ENCODE results near the gene DMTF1.
"Not testable (repeated sequence)": the region's sequence is repeated elsewhere in the genome, so short reads cannot be mapped to it uniquely, and the experiment has no call there.

DMTF1 gene

DNA sequence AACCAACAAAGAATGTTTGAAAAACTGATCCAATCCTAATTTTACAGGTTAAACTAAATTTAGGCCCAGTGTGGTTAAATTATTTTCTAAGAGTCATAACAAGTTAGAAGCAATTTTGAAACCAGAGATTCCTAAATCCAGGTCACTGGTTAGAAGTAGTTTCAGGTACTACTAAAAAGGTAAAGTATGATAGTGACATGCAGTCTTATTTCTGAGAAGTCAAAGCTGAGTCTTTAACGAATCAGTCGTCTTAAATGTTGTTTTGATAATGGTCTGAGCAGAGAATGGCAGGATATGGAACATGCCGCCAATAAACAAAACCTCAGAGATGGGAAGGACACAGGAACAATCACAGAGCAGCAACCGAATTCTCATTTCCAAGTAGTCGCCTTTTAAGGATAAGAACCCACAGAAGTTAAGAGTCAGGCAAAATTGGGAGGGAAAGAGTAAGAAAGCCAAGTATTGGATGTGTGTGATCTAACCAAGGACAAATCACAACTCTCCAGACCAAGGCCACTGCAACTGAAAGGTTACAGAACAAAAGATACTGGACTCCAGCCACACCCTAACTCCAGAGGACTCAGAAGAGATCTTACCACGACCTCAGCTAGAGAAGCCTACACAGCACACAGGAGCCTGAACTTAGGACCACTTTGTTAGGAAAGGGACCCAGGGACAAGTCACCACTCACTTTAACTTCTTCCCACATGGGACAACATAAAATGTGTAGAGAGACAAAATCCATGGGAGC is 47.6 kb downstream of the DMTF1 start:
- H3K9ac ChIP-seq (ENCODE audit: low read length): no peak overlapping the region
- no peaks in the 10 kb centered on the region for H3K27me3 ChIP-seq (ENCODE audit: control insufficient read depth in 1 of 2, insufficient read depth in 2 of 2, low read length in 2 of 2)
- no peak overlapping the region for H3K4me3 ChIP-seq (ENCODE audit: low read depth in 1 of 2, low read length in 2 of 2)
- no peaks in the 10 kb centered on the region for H3K4me1 ChIP-seq (ENCODE audit: insufficient read depth, low read length)
- no peaks in the 10 kb centered on the region for H3K9me3 ChIP-seq (ENCODE audit: low read length)
- no peak overlapping the region for H3K27ac ChIP-seq (ENCODE audit: low read depth, low read length)
- H3K36me3 ChIP-seq (ENCODE audit: insufficient read depth, low read length): peaks cover 20% of the 10 kb centered on the region

DNA sequence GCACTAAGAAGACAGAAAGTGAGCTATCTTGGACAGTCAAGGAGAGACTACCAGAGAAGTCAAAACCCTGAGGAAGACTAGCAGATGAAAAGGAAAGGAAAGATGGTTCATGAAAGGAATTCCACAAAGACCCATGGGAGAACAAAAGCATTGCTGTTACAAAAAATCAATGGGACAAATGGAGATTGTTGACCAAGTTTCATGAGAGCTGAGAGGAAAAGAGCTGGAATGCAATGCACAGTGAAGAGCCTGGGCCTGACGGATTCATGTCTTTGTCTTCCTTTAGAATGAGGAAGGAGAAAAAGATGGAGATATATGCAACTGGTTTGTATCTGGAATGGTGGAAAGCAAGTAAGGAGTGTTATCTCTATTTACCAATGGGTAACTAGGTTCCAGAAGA is 50.0 kb downstream of the DMTF1 start:
- Histone ChIP-seq H3K9ac (ENCODE audit: low read length) (no peak overlapping the region), H3K4me3 (ENCODE audit: low read depth in 1 of 2, low read length in 2 of 2) (no peak overlapping the region), H3K9me3 (ENCODE audit: low read length) (peaks cover 3% of the 10 kb centered on the region), H3K27ac (ENCODE audit: low read depth, low read length) (no peak overlapping the region), H3K4me1 (ENCODE audit: insufficient read depth, low read length) (no peaks in the 10 kb centered on the region), H3K27me3 (ENCODE audit: control insufficient read depth in 1 of 2, insufficient read depth in 2 of 2, low read length in 2 of 2) (no peaks in the 10 kb centered on the region), H3K36me3 (ENCODE audit: insufficient read depth, low read length) (peaks cover under 1% of the 10 kb centered on the region)

- peaks cover 3% of the 10 kb centered on the region for H3K9me3 ChIP-seq (ENCODE audit: low read length)
- H3K4me3 ChIP-seq (ENCODE audit: low read depth in 1 of 2, low read length in 2 of 2): no peak overlapping the region
- no peaks in the 10 kb centered on the region for H3K27me3 ChIP-seq (ENCODE audit: control insufficient read depth in 1 of 2, insufficient read depth in 2 of 2, low read length in 2 of 2)
- no peaks in the 10 kb centered on the region for H3K4me1 ChIP-seq (ENCODE audit: insufficient read depth, low read length)
- H3K27ac ChIP-seq (ENCODE audit: low read depth, low read length): no peak overlapping the region
- no peak overlapping the region for H3K9ac ChIP-seq (ENCODE audit: low read length)
- H3K36me3 ChIP-seq (ENCODE audit: insufficient read depth, low read length): no peaks in the 10 kb centered on the region
Observed at GRCh38 chr7:87202705-87203104, 50.5 kb downstream of the DMTF1 start.

DNA sequence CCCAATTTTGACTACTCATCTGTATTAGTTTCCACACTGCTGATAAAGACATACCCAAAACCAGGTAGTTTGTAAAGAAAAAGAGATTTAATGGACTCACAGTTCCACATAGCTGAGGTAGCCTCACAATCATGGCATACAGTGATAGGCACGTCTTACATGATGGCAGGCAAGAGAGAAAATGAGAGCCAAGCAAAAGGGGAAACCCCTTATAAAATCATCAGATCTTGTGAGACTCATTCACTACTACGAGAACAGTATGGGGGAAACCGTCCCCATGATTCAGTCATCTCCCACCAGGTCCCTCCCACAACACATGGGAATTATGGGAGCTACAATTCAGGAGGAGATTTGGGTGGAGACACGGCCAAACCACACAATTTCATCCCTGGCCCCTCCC is 51.7 kb downstream of the DMTF1 start:
- not testable (repeated sequence) for H3K27me3 ChIP-seq (ENCODE audit: control insufficient read depth in 1 of 2, insufficient read depth in 2 of 2, low read length in 2 of 2); H3K36me3 ChIP-seq (ENCODE audit: insufficient read depth, low read length); H3K4me1 ChIP-seq (ENCODE audit: insufficient read depth, low read length); H3K9me3 ChIP-seq (ENCODE audit: low read length); H3K27ac ChIP-seq (ENCODE audit: low read depth, low read length); H3K9ac ChIP-seq (ENCODE audit: low read length); H3K4me3 ChIP-seq (ENCODE audit: low read depth in 1 of 2, low read length in 2 of 2)

GRCh38 chr7:87204933-87205332 is 52.7 kb downstream of the DMTF1 start:
- H3K9me3 ChIP-seq (ENCODE audit: low read length): peaks cover 3% of the 10 kb centered on the region
- no peak overlapping the region for H3K4me3 ChIP-seq (ENCODE audit: low read depth in 1 of 2, low read length in 2 of 2)
- no peak overlapping the region for H3K9ac ChIP-seq (ENCODE audit: low read length)
- H3K27ac ChIP-seq (ENCODE audit: low read depth, low read length): no peak overlapping the region
- no peaks in the 10 kb centered on the region for H3K36me3 ChIP-seq (ENCODE audit: insufficient read depth, low read length)
- no peaks in the 10 kb centered on the region for H3K4me1 ChIP-seq (ENCODE audit: insufficient read depth, low read length)
- H3K27me3 ChIP-seq (ENCODE audit: control insufficient read depth in 1 of 2, insufficient read depth in 2 of 2, low read length in 2 of 2): no peaks in the 10 kb centered on the region

DNA sequence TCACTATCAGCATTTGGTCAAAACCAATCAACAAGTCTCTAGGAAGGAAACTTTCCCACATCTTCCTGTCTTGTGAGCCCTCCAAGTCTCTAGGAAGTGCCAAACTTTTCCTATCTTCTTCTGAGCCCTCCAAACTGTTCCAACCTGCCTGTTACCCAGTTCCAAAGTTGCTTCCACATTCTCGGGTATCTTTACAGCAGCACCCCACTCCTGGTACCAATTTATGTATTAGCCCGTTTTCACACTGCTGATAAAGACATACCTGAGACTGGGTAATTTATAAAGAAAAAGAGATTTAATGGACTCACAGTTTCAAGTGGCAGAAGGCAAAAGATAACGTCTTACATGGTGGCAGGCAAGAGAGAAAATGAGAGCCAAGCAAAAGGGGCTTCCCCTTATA is 53.4 kb downstream of the DMTF1 start:
- not testable (repeated sequence) for H3K27me3 ChIP-seq (ENCODE audit: control insufficient read depth in 1 of 2, insufficient read depth in 2 of 2, low read length in 2 of 2); H3K36me3 ChIP-seq (ENCODE audit: insufficient read depth, low read length); H3K27ac ChIP-seq (ENCODE audit: low read depth, low read length); H3K4me3 ChIP-seq (ENCODE audit: low read depth in 1 of 2, low read length in 2 of 2); H3K4me1 ChIP-seq (ENCODE audit: insufficient read depth, low read length); H3K9me3 ChIP-seq (ENCODE audit: low read length); H3K9ac ChIP-seq (ENCODE audit: low read length)

- Histone ChIP-seq H3K27ac (ENCODE audit: low read depth, low read length) (no peak overlapping the region), H3K4me1 (ENCODE audit: insufficient read depth, low read length) (no peaks in the 10 kb centered on the region), H3K27me3 (ENCODE audit: control insufficient read depth in 1 of 2, insufficient read depth in 2 of 2, low read length in 2 of 2) (no peaks in the 10 kb centered on the region), H3K9me3 (ENCODE audit: low read length) (peaks cover 3% of the 10 kb centered on the region), H3K9ac (ENCODE audit: low read length) (no peak overlapping the region), H3K4me3 (ENCODE audit: low read depth in 1 of 2, low read length in 2 of 2) (no peak overlapping the region), H3K36me3 (ENCODE audit: insufficient read depth, low read length) (no peaks in the 10 kb centered on the region)
Observed at GRCh38 chr7:87206361-87206760, 54.1 kb downstream of the DMTF1 start.

- no peak overlapping the region for H3K9ac ChIP-seq (ENCODE audit: low read length)
- peaks cover 9% of the 10 kb centered on the region for H3K4me1 ChIP-seq (ENCODE audit: insufficient read depth, low read length)
- H3K9me3 ChIP-seq (ENCODE audit: low read length): peaks cover 3% of the 10 kb centered on the region
- no peak overlapping the region for H3K27ac ChIP-seq (ENCODE audit: low read depth, low read length)
- H3K36me3 ChIP-seq (ENCODE audit: insufficient read depth, low read length): no peaks in the 10 kb centered on the region
- H3K27me3 ChIP-seq (ENCODE audit: control insufficient read depth in 1 of 2, insufficient read depth in 2 of 2, low read length in 2 of 2): no peaks in the 10 kb centered on the region
- no peak overlapping the region for H3K4me3 ChIP-seq (ENCODE audit: low read depth in 1 of 2, low read length in 2 of 2)
Observed at GRCh38 chr7:87209295-87209924, 57.2 kb downstream of the DMTF1 start.

DNA sequence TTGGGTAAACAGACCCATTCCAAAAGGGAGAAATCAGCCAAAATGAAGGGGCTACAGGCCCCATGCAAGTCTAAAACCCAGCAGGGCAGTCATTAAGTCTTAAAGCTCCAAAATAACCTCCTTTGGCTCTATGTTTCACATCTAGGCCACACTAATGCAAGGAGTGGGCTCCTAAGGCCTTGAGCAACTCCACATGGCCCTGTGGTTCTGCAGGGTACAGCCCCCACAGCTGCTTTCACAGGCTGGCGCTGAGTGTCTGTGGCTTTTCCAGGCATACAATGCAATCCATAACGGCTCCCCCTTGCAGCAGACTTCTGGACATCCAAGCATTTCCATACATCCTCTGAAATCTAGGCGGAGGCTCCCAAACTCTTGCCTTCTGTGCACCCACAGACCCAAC is 58.3 kb downstream of the DMTF1 start:
- Histone ChIP-seq H3K9me3 (ENCODE audit: low read length) (no peaks in the 10 kb centered on the region), H3K9ac (ENCODE audit: low read length) (no peak overlapping the region), H3K4me3 (ENCODE audit: low read depth in 1 of 2, low read length in 2 of 2) (no peak overlapping the region), H3K4me1 (ENCODE audit: insufficient read depth, low read length) (peaks cover 9% of the 10 kb centered on the region), H3K27ac (ENCODE audit: low read depth, low read length) (no peak overlapping the region), H3K27me3 (ENCODE audit: control insufficient read depth in 1 of 2, insufficient read depth in 2 of 2, low read length in 2 of 2) (no peaks in the 10 kb centered on the region), H3K36me3 (ENCODE audit: insufficient read depth, low read length) (no peaks in the 10 kb centered on the region)

- H3K27ac ChIP-seq (ENCODE audit: low read depth, low read length): no peak overlapping the region
- H3K27me3 ChIP-seq (ENCODE audit: control insufficient read depth in 1 of 2, insufficient read depth in 2 of 2, low read length in 2 of 2): no peaks in the 10 kb centered on the region
- no peak overlapping the region for H3K9ac ChIP-seq (ENCODE audit: low read length)
- H3K36me3 ChIP-seq (ENCODE audit: insufficient read depth, low read length): no peaks in the 10 kb centered on the region
- no peaks in the 10 kb centered on the region for H3K9me3 ChIP-seq (ENCODE audit: low read length)
- H3K4me1 ChIP-seq (ENCODE audit: insufficient read depth, low read length): peaks cover 9% of the 10 kb centered on the region
- H3K4me3 ChIP-seq (ENCODE audit: low read depth in 1 of 2, low read length in 2 of 2): no peak overlapping the region
Observed at GRCh38 chr7:87212498-87212897, 60.2 kb downstream of the DMTF1 start.

- H3K4me1 ChIP-seq (ENCODE audit: insufficient read depth, low read length): peaks cover 16% of the 10 kb centered on the region
- no peak overlapping the region for H3K9ac ChIP-seq (ENCODE audit: low read length)
- no peak overlapping the region for H3K4me3 ChIP-seq (ENCODE audit: low read depth in 1 of 2, low read length in 2 of 2)
- H3K27me3 ChIP-seq (ENCODE audit: control insufficient read depth in 1 of 2, insufficient read depth in 2 of 2, low read length in 2 of 2): no peaks in the 10 kb centered on the region
- H3K27ac ChIP-seq (ENCODE audit: low read depth, low read length): no peak overlapping the region
- H3K9me3 ChIP-seq (ENCODE audit: low read length): no peaks in the 10 kb centered on the region
- no peaks in the 10 kb centered on the region for H3K36me3 ChIP-seq (ENCODE audit: insufficient read depth, low read length)
Observed at GRCh38 chr7:87213252-87213651, 61.0 kb downstream of the DMTF1 start.

DNA sequence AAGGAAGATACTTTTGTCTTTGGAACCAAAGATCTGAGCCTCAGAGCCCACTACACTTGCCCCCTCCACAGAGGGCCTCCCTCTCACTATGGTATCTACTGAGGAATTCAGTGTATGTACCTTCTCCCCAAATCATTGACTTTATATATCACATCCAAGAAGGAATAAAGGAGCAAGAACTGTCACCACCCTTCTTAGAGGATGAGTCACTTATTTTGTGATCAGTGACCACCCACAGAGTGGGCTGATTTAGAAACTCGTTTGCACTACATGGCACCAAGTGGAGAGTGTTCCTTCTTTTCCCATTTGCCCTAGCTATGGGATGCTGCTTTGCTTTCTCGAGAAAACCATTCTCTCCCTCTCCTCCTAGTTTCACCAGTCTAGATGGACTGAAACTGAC is 61.6 kb downstream of the DMTF1 start:
- H3K27ac ChIP-seq (ENCODE audit: low read depth, low read length): no peak overlapping the region
- H3K4me3 ChIP-seq (ENCODE audit: low read depth in 1 of 2, low read length in 2 of 2): no peak overlapping the region
- H3K9me3 ChIP-seq (ENCODE audit: low read length): no peaks in the 10 kb centered on the region
- no peak overlapping the region for H3K9ac ChIP-seq (ENCODE audit: low read length)
- H3K36me3 ChIP-seq (ENCODE audit: insufficient read depth, low read length): no peaks in the 10 kb centered on the region
- H3K4me1 ChIP-seq (ENCODE audit: insufficient read depth, low read length): peaks cover 18% of the 10 kb centered on the region
- no peaks in the 10 kb centered on the region for H3K27me3 ChIP-seq (ENCODE audit: control insufficient read depth in 1 of 2, insufficient read depth in 2 of 2, low read length in 2 of 2)
